Karpas-422 (cell line): ENCODE results near the gene OVCH2. TPM values are rescaled to one million over a fixed set of nuclear protein-coding genes. Genes with fewer than 3 reads are reported as not detected.
"Not testable (repeated sequence)": the region's sequence is repeated elsewhere in the genome, so short reads cannot be mapped to it uniquely, and the experiment has no call there.

ENCODE experiments used
- DNase-seq: peaks from one replicate; pipeline ENCODE4 v3.0.0-alpha.2; 2015
- H2AFZ ChIP-seq: fragments of 200-600 bp; sonication (generic); 2 replicates; pipeline ENCODE4 v1.6.1; 2014; ENCODE audit warnings: antibody characterized with exemption, low read length, mixed read lengths
- H3K27ac ChIP-seq: fragments of 200-600 bp; sonication (generic); 2 replicates; pipeline ENCODE4 v1.5.1; 2014; ENCODE audit warnings: mild to moderate bottlenecking, low read length, moderate library complexity
- H3K27me3 ChIP-seq: fragments of 200-600 bp; sonication (generic); 2 replicates; pipeline ENCODE4 v1.6.1; 2014; ENCODE audit warnings: low read length, mixed read lengths
- H3K36me3 ChIP-seq: fragments of 200-600 bp; sonication (generic); 2 replicates; pipeline ENCODE4 v1.6.1; 2014; ENCODE audit warnings: low read length, mixed read lengths; ENCODE audit not compliant: insufficient read depth
- H3K4me1 ChIP-seq: fragments of 200-600 bp; sonication (generic); 2 replicates; pipeline ENCODE4 v1.6.1; 2014; ENCODE audit warnings: mild to moderate bottlenecking, low read length, mixed read lengths
- H3K4me2 ChIP-seq: fragments of 200-600 bp; sonication (generic); 2 replicates; pipeline ENCODE4 v1.6.1; 2014; ENCODE audit warnings: low read length, low read depth, mild to moderate bottlenecking; ENCODE audit not compliant: poor library complexity, severe bottlenecking
- H3K4me3 ChIP-seq: fragments of 200-600 bp; sonication (generic); 2 replicates; pipeline ENCODE4 v1.5.1; 2014; ENCODE audit warnings: mild to moderate bottlenecking, antibody characterized with exemption, low read length, mixed read lengths
- H3K79me2 ChIP-seq: fragments of 200-600 bp; sonication (generic); 2 replicates; pipeline ENCODE4 v1.6.1; 2014; ENCODE audit warnings: mild to moderate bottlenecking, low read length, mixed read lengths
- H3K9ac ChIP-seq: fragments of 200-600 bp; sonication (generic); 2 replicates; pipeline ENCODE4 v1.6.0; 2014; ENCODE audit warnings: low read length
- H3K9me2 ChIP-seq: fragments of 200-600 bp; sonication (generic), shearing (Covaris generic); replicated peaks from 2 replicates; pipeline ENCODE4 v1.6.0; 2014; ENCODE audit warnings: mild to moderate bottlenecking, low read length, moderate library complexity; ENCODE audit not compliant: insufficient read depth
- H3K9me3 ChIP-seq: fragments of 300-700, 200-600 bp; sonication (generic); 2 replicates; pipeline ENCODE4 v1.6.1; 2014; ENCODE audit warnings: low read length, mixed read lengths
- H4K20me1 ChIP-seq: fragments of 200-600 bp; sonication (generic); 2 replicates; pipeline ENCODE4 v1.6.1; 2014; ENCODE audit warnings: mild to moderate bottlenecking, antibody characterized with exemption, low read length, low read depth; ENCODE audit not compliant: insufficient read depth
- total RNA-seq: library from RNA; depleted of rRNA; stranded (reverse); fragments of >200 nt; shearing (Covaris generic); gene quantifications from 2 replicates; pipeline ENCODE4 v1.2.3, GENCODE V29; 2014; ENCODE audit warnings: low replicate concordance

OVCH2 gene
- total RNA-seq, 1 experiment from 2014 or later, result not detected

DNA sequence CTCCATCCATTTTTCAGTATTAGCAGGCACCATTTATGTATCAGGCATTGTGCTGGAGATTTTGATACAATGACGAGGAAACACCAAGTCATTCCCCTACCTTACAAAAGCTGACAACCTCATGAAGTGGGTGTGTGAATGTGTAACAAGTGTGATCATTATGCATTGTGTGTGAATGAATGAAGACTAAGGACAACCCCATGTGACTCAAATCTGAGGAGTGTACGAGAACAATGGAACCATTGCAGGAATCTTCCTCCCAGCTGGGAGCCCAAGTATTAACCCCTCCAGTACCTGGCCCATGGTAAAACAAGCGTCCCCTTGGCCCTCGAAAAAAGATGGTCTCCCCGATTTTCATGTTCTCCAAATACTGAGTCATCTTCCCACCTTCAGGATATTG is 37.4 kb downstream of the OVCH2 start:
- DNase-seq, result no peak
- H3K9me2 ChIP-seq, result no peaks in the 10 kb centered on the region
- no peak overlapping the region for H2AFZ ChIP-seq
- no peaks in the 10 kb centered on the region for H3K9me3 ChIP-seq
- no peak overlapping the region for H3K4me3 ChIP-seq
- H3K4me1 ChIP-seq, result no peaks in the 10 kb centered on the region
- H3K79me2 ChIP-seq, result no peaks in the 10 kb centered on the region
- no peaks in the 10 kb centered on the region for H3K27me3 ChIP-seq
- no peak overlapping the region for H3K9ac ChIP-seq
- H3K4me2 ChIP-seq, result no peak overlapping the region
- no peak overlapping the region for H3K27ac ChIP-seq
- H3K36me3 ChIP-seq, result no peaks in the 10 kb centered on the region
- H4K20me1 ChIP-seq, result peaks cover 6% of the 10 kb centered on the region; the same call in 1 of the 2 replicates

DNA sequence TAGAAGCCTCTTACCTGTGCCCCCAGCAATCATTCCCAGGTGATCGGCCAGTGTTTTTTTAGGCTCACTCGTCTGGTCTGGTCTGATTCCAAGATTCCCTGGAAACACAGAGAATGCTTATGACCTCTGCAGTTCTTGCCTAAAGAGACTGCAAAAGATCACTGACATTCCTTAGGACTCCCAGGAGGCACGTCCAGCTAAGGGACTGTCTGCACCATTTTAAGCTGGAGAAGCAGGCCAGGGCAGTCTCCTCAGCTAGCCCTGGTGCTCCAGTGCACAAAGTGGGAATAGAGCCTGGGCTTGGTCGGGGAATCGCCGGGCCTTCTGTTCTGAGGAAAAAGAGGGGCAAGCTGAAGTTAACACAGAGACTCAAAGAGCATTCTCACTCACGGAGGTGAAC is 37.8 kb downstream of the OVCH2 start:
- Histone ChIP-seq H3K27me3 (no peaks in the 10 kb centered on the region), H3K36me3 (no peaks in the 10 kb centered on the region), H3K9me2 (no peaks in the 10 kb centered on the region), H3K27ac (no peak overlapping the region), H3K4me3 (no peak overlapping the region), H3K9ac (no peak overlapping the region), H2AFZ (no peak overlapping the region), H3K4me2 (no peak overlapping the region), H3K79me2 (no peaks in the 10 kb centered on the region), H4K20me1 (peaks cover 6% of the 10 kb centered on the region; the same call in 1 of the 2 replicates), H3K9me3 (no peaks in the 10 kb centered on the region), H3K4me1 (no peaks in the 10 kb centered on the region)
- DNase-seq, result no peak

DNA sequence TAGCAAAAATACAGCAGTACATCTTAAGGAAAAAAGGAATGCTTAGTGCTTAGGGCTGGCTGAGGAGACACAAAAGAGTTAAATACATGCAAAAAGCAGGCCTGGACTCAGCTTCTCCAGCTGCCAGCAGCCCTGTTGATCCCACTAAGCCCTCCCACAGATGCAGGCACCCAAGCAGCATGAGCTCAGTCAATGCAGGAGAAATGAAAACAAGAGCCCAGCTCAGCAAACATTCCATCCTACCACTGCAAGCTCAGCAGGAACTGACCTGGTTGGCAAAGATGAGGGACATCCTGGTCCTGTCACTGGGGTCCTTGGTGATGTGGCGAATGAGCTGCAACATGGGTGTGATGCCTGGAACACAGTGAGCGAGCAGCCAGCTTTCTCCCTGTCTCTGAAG is 38.8 kb downstream of the OVCH2 start:
- Histone ChIP-seq H3K4me1 (no peaks in the 10 kb centered on the region), H3K9me2 (no peaks in the 10 kb centered on the region), H4K20me1 (peaks cover 6% of the 10 kb centered on the region; the same call in 1 of the 2 replicates), H3K27ac (no peak overlapping the region), H3K79me2 (no peaks in the 10 kb centered on the region), H3K4me2 (no peak overlapping the region), H3K27me3 (no peaks in the 10 kb centered on the region), H2AFZ (no peak overlapping the region), H3K4me3 (no peak overlapping the region), H3K36me3 (no peaks in the 10 kb centered on the region), H3K9ac (no peak overlapping the region), H3K9me3 (no peaks in the 10 kb centered on the region)
- no peak for DNase-seq

DNA sequence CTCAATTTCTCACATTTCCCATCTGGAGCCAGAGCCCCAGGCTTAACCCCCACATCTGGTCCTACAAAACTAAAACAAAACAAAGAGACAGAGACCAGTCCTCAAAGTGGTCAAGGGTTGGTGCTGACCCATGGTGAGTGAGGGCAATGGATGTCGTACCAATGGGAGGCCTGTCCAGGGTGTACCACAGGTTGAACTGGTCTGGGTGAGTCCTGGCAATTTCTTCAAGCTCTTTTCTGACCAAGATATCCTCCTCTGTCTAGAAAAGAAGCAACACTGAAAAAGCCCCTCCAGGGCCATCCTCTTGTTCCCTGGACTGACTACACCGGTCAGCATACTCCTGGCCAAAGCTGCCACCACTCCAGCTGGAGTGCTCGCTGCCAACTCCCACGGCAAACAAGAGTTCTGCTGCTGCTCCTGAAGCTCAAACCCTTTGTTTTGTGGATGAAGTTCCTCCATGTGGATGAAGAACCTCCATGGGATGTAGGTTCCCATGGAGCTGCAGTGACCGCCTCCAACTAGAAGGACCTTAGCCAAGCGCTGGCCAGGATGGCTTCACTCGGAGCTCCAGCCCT is 39.9 kb downstream of the OVCH2 start:
- H3K9me3 ChIP-seq, result no peaks in the 10 kb centered on the region
- no peak overlapping the region for H3K9ac ChIP-seq
- no peaks in the 10 kb centered on the region for H3K27me3 ChIP-seq
- peaks cover 6% of the 10 kb centered on the region; the same call in 1 of the 2 replicates for H4K20me1 ChIP-seq
- H3K9me2 ChIP-seq, result no peaks in the 10 kb centered on the region
- H3K36me3 ChIP-seq, result no peaks in the 10 kb centered on the region
- H3K4me2 ChIP-seq, result no peak overlapping the region
- no peak overlapping the region for H3K4me3 ChIP-seq
- no peak for DNase-seq
- H3K4me1 ChIP-seq, result no peaks in the 10 kb centered on the region
- H3K79me2 ChIP-seq, result no peaks in the 10 kb centered on the region
- no peak overlapping the region for H3K27ac ChIP-seq
- no peak overlapping the region for H2AFZ ChIP-seq

DNA sequence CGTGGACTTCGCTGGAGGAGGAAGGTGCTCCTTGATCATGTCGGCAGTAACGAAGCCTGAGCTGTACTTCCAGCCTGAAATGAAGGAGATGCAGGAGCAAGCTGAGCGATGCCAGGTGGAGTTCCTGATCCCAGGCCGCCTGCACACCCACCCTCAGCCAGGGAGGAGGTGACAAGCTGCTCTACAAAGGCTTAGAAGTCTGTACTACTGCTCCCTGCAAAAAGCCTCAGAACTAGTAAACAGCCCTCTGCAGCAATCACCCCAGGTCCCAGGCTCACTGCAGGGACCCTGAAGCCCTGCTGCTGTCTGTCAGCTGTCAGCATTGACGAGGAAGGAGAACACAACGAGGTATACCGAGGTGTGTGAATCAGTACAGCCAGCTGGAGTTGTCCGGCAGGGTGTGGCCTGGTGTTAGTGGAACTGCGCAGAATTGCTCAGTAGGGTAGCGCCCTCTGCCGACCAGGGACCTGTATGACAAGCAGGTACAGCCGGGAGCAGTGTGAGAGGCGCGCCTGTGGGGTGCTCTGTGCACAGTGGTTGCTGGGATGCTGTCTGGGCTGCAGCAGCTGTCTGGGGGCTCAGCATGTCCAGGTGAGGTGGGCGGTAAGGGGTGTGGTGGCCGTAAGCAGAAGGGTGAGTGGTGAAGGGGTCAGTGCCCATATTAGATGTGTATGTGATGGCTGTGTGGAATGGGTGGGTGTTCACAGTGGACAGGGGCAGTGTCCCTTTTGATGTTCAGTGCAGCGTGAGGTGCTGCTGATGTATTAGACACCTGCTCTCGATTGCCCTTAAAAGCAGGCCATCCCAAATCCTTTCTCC is 40.6 kb downstream of the OVCH2 start:
- no peak overlapping the region for H3K4me2 ChIP-seq
- no peaks in the 10 kb centered on the region for H3K9me3 ChIP-seq
- peaks cover 6% of the 10 kb centered on the region; the same call in 1 of the 2 replicates for H4K20me1 ChIP-seq
- no peak overlapping the region for H3K4me3 ChIP-seq
- no peaks in the 10 kb centered on the region for H3K79me2 ChIP-seq
- H3K36me3 ChIP-seq, result no peaks in the 10 kb centered on the region
- H2AFZ ChIP-seq, result no peak overlapping the region
- H3K9me2 ChIP-seq, result no peaks in the 10 kb centered on the region
- H3K4me1 ChIP-seq, result no peaks in the 10 kb centered on the region
- peak; percentile 92 for DNase-seq
- no peaks in the 10 kb centered on the region for H3K27me3 ChIP-seq
- H3K9ac ChIP-seq, result no peak overlapping the region
- no peak overlapping the region for H3K27ac ChIP-seq

DNA sequence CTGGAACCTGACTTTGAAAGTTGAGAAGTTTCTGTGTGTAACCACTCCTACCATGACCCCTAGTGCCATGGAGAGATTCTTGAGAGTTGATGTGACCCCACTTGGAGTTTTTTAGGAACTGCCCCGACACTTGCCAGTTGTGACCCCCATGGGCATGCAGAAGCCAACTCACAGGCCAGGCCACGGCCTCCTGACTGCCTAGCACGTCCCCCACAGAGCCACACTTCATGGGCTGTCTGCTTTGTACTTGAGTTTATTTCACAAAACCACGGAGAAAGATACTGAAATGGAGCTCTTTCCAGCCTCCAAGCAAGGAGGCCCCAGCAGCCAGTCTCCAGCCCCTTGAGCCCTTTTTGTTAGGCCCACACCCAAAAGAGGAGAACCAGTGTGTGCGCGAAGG is 41.4 kb downstream of the OVCH2 start:
- Histone ChIP-seq H2AFZ (no peak overlapping the region), H3K9me3 (no peaks in the 10 kb centered on the region), H3K9ac (no peak overlapping the region)

DNA sequence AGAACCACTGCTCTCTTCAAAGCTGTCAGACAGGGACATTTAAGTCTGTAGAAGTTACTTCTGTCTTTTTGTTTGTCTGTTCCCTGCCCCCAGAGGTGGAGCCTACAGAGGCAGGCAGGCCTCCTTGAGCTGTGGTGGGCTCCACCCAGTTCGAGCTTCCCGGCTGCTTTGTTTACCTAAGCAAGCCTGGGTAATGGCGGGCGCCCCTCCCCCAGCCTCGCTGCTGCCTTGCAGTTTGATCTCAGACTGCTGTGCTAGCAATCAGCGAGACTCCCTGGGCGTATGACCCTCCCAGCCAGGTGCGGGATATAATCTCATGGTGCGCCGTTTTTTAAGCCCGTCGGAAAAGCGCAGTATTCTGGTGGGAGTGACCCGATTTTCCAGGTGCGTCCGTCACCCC is 42.7 kb downstream of the OVCH2 start:
- DNase-seq, result not testable (repeated sequence)

More for the DNA sequence above, 41.4 kb downstream of the OVCH2 start:
- Histone ChIP-seq H3K36me3 (no peaks in the 10 kb centered on the region), H3K27me3 (no peaks in the 10 kb centered on the region), H3K4me1 (no peaks in the 10 kb centered on the region), H3K9me2 (no peaks in the 10 kb centered on the region), H4K20me1 (peaks cover 6% of the 10 kb centered on the region; the same call in 1 of the 2 replicates), H3K4me2 (no peak overlapping the region), H3K27ac (no peak overlapping the region), H3K4me3 (no peak overlapping the region), H3K79me2 (no peaks in the 10 kb centered on the region)
- no peak for DNase-seq

DNA sequence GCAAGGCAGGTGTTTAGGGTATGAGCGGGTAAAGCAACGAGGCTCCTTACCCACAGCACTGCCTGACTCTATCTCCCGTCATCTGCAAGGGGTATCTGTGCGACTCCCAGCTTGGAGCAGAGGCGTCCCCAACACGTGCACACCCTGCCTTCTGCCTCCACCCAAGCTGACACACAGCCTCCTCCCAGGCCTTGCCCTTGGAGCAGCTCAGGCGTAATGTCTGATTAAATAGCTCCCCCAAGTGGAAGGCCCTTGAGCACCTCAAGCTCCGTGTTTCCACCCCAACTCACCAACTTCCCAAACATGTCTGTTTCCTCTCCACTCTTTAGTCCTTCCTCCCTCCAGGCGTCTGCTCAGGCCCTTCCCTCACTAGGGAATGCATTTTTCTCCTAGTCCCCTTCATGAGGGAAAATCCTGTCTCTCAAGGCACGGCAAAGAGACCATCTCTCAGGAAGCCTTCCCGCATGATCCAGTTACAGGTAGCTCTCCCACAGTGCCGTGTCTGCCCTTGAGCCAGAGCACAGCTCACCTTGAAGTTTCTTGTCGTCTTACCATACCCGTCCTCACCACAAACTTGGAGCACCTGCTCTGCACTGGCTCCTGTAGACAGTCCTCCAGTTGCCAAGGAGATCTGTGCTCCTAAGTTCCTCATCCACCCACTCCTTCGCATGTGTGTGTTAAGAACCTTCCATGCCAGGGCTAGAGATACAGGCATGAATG is 48.8 kb downstream of the OVCH2 start:
- DNase-seq, result peak; percentile 88
- Histone ChIP-seq H3K27me3 (no peaks in the 10 kb centered on the region), H3K4me2 (no peak overlapping the region), H3K27ac (no peak overlapping the region), H3K9ac (no peak overlapping the region), H2AFZ (no peak overlapping the region), H4K20me1 (no peaks in the 10 kb centered on the region), H3K9me3 (no peaks in the 10 kb centered on the region), H3K36me3 (no peaks in the 10 kb centered on the region), H3K79me2 (no peaks in the 10 kb centered on the region), H3K9me2 (no peaks in the 10 kb centered on the region), H3K4me3 (no peak overlapping the region), H3K4me1 (no peaks in the 10 kb centered on the region)

More for the DNA sequence above, 42.7 kb downstream of the OVCH2 start:
- H3K27ac ChIP-seq, H3K4me1 ChIP-seq, H3K36me3 ChIP-seq, H3K9me2 ChIP-seq, H4K20me1 ChIP-seq, H3K27me3 ChIP-seq, H2AFZ ChIP-seq, H3K4me2 ChIP-seq, H3K4me3 ChIP-seq, H3K9ac ChIP-seq, H3K79me2 ChIP-seq, H3K9me3 ChIP-seq: not testable (repeated sequence)
